HG03354 (cell line): ENCODE data around the gene FKBP3.
"Not testable (repeated sequence)": the region's sequence is repeated elsewhere in the genome, so short reads cannot be mapped to it uniquely, and the experiment has no call there.

Source experiments
- ATAC-seq: cut with Tn5 transposase; IDR thresholded peaks from one replicate; pipeline ENCODE4 v1.9.1; 2021; ENCODE audit warnings: mild to moderate bottlenecking; ENCODE audit not compliant: unreplicated experiment, poor library complexity, severe bottlenecking

FKBP3 gene

GRCh38 chr14:45118594-45118993 is 15.7 kb downstream of the FKBP3 start:
- no peak for ATAC-seq

GRCh38 chr14:45114327-45114726 is 20.0 kb downstream of the FKBP3 start:
- ATAC-seq = no peak

GRCh38 chr14:45112896-45113781 is 21.1 kb downstream of the FKBP3 start:
- ATAC-seq = no peak

- ATAC-seq = no peak
Observed at GRCh38 chr14:45104561-45104960, 29.7 kb downstream of the FKBP3 start.

- no peak for ATAC-seq
Observed at GRCh38 chr14:45103806-45104205, 30.5 kb downstream of the FKBP3 start.

GRCh38 chr14:45096218-45096617 is 38.1 kb downstream of the FKBP3 start:
- no peak for ATAC-seq

GRCh38 chr14:45095143-45095542 is 39.1 kb downstream of the FKBP3 start:
- ATAC-seq = no peak

GRCh38 chr14:45094275-45094674 is 40.0 kb downstream of the FKBP3 start:
- ATAC-seq = no peak

- no peak for ATAC-seq
Observed at GRCh38 chr14:45091710-45092109, 42.6 kb downstream of the FKBP3 start.

- ATAC-seq = peak; percentile 55
Observed at GRCh38 chr14:45089813-45090212, 44.5 kb downstream of the FKBP3 start.

GRCh38 chr14:45084946-45085346 is 49.3 kb downstream of the FKBP3 start:
- ATAC-seq = peak; percentile 13

- peak; percentile 94 for ATAC-seq
Observed at GRCh38 chr14:45083976-45084722, 50.1 kb downstream of the FKBP3 start, which contains the start of gene PRPF39. TSS of gene PRPF39 (plus strand) at chr14:45084116. CDS start at chr14:45095240, 11,124 bp downstream.

- no peak for ATAC-seq
Observed at GRCh38 chr14:45083617-45083975, 50.7 kb downstream of the FKBP3 start.

GRCh38 chr14:45082420-45082819 is 51.9 kb downstream of the FKBP3 start:
- ATAC-seq = no peak

- ATAC-seq = not testable (repeated sequence)
Observed at GRCh38 chr14:45081096-45081495, 53.2 kb downstream of the FKBP3 start.

GRCh38 chr14:45080416-45080968 is 53.8 kb downstream of the FKBP3 start:
- not testable (repeated sequence) for ATAC-seq

GRCh38 chr14:45078323-45078722 is 56.0 kb downstream of the FKBP3 start:
- ATAC-seq = no peak

- no peak for ATAC-seq
Observed at GRCh38 chr14:45073231-45073879, 60.9 kb downstream of the FKBP3 start.

- no peak for ATAC-seq
Observed at GRCh38 chr14:45072126-45072525, 62.2 kb downstream of the FKBP3 start.

- ATAC-seq = no peak
Observed at GRCh38 chr14:45070215-45070614, 64.1 kb downstream of the FKBP3 start.
